Measurements from ENCODE around the gene SUCNR1. TPM values are rescaled to one million over a fixed set of nuclear protein-coding genes. Genes with fewer than 3 reads are reported as not detected.

SUCNR1 gene
- polyA plus RNA-seq, 1 donor: 0.69 TPM

DNA sequence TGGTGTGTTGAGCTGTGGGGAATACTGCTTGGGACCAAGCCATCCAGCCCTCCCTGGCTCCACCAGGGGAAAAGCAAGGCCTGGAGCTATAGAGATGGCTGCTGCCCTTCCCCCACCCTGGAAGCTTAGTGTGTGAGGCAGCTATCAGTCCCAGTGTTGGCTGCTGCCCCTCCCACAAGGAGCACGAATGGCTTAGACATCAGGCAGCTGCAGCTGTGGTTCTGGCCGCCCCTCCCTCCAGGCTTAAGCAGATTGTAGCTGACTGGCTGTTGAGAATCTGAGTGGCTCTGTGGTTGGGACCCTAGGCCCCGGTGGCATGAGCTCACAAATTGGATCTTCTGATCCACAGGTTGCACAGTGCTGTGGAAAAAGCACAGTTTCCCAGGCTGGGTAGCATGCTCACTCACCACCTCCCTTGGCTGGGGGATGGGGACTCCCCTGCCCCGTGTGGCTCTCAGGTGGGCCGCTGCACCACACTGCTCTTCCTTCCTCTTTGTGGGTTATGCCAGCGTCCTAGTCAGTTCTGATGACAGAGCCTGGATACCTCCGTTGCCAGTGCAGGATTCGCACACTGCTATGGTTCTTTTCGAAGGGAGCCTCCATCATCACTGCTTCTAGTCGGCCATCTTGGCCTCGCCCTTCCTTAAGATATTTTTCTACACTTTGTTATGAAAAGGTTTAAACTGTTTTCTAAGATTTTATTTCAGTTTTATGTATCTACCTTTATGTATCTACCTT is 21.2 kb upstream of the SUCNR1 start:
- no peak overlapping the region for H3K27ac ChIP-seq (ENCODE audit: low read length)
- DNase-seq: no peak
- no peaks in the 10 kb centered on the region for H3K4me1 ChIP-seq (ENCODE audit: control insufficient read depth, insufficient read depth, low read length)
- no peaks in the 10 kb centered on the region for H3K27me3 ChIP-seq (ENCODE audit: control insufficient read depth, insufficient read depth, low read length)
- WGBS (ENCODE audit: insufficient coverage, low lambda C conversion rate): no CpG with 5 or more reads among the region's 11 CpGs
- H3K4me3 ChIP-seq (ENCODE audit: low read length): no peak overlapping the region
- no peaks in the 10 kb centered on the region for H3K9me3 ChIP-seq (ENCODE audit: control insufficient read depth, low read depth, low read length)
- no peaks in the 10 kb centered on the region for H3K36me3 ChIP-seq (ENCODE audit: control insufficient read depth, insufficient read depth, low read length)

DNA sequence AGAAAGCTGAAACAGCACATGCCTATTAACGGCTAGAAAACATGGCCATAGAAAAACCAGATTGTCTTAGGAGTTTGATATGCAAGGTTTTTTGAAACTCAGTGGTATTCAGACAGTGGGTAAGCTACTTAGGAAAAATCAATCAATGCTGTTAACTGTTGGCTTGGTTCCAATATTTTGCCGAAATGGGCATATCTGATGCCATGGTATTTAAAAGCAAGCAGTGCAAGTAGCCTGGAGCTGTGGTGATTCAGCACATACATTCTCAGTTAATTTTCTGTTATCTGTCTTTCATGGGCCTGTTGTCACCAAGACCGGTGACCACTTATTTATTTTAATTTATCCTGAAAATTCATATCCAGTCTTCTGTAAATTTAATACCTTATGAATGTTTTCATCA is 17.3 kb upstream of the SUCNR1 start:
- H3K4me1 ChIP-seq (ENCODE audit: control insufficient read depth, insufficient read depth, low read length): no peaks in the 10 kb centered on the region
- H3K36me3 ChIP-seq (ENCODE audit: control insufficient read depth, insufficient read depth, low read length): no peaks in the 10 kb centered on the region
- H3K27me3 ChIP-seq (ENCODE audit: control insufficient read depth, insufficient read depth, low read length): no peaks in the 10 kb centered on the region
- no peak overlapping the region for H3K4me3 ChIP-seq (ENCODE audit: low read length)
- H3K27ac ChIP-seq (ENCODE audit: low read length): no peak overlapping the region
- DNase-seq: no peak
- 100% methylated on average over 2 of the region's 3 CpGs for WGBS (ENCODE audit: insufficient coverage, low lambda C conversion rate)
- no peaks in the 10 kb centered on the region for H3K9me3 ChIP-seq (ENCODE audit: control insufficient read depth, low read depth, low read length)

DNA sequence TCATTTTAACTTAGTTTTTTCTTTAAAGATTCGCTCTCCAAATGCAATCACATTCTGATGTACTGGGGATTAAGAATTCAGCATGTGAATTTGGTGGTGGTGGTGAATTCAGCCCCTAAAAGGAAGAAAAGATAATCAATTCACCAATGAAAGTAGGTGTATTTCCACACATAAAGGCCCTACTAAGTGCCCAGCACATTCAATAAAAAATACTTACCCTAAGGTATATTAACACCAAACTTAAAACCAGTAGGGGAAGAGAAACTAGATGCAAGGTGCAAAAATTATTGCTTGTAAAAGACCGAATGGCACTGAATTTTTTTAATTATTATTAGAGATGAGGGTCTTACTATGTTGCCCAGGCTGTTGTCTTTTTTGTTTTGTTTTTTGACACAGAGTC is 16.8 kb upstream of the SUCNR1 start:
- no peaks in the 10 kb centered on the region for H3K36me3 ChIP-seq (ENCODE audit: control insufficient read depth, insufficient read depth, low read length)
- WGBS (ENCODE audit: insufficient coverage, low lambda C conversion rate): 100% methylated on average over 1 of the region's 2 CpGs
- no peak for DNase-seq

DNA sequence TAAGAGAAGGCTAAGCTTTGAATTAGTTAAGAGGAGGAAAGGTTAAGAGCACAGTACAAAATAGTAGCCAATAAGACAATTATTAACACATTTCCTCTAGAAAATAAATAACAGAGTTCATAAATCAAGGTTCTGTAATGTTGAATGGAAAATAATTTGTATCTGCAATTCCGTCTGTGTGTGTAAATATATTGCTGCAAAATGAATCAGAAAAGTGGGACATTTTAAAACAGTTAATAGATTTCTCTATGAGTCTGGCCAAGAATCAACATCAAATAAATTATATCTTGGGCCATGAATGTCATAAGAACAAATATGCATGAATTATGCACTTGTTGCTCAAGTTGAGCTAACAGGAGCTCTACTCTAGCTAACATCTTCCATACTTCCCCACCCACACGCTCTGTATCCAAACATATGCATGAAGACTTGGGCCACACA is 14.2 kb upstream of the SUCNR1 start:
- no peaks in the 10 kb centered on the region for H3K9me3 ChIP-seq (ENCODE audit: control insufficient read depth, low read depth, low read length)
- no peak overlapping the region for H3K27ac ChIP-seq (ENCODE audit: low read length)
- H3K27me3 ChIP-seq (ENCODE audit: control insufficient read depth, insufficient read depth, low read length): no peaks in the 10 kb centered on the region
- no peak for DNase-seq
- H3K4me1 ChIP-seq (ENCODE audit: control insufficient read depth, insufficient read depth, low read length): no peaks in the 10 kb centered on the region
- no peaks in the 10 kb centered on the region for H3K36me3 ChIP-seq (ENCODE audit: control insufficient read depth, insufficient read depth, low read length)
- H3K4me3 ChIP-seq (ENCODE audit: low read length): no peak overlapping the region
- 50% methylated on average over 1 of the region's 2 CpGs for WGBS (ENCODE audit: insufficient coverage, low lambda C conversion rate)

More for the DNA sequence above, 16.8 kb upstream of the SUCNR1 start:
- Histone ChIP-seq H3K4me1 (ENCODE audit: control insufficient read depth, insufficient read depth, low read length) (no peaks in the 10 kb centered on the region), H3K9me3 (ENCODE audit: control insufficient read depth, low read depth, low read length) (no peaks in the 10 kb centered on the region), H3K4me3 (ENCODE audit: low read length) (no peak overlapping the region), H3K27ac (ENCODE audit: low read length) (no peak overlapping the region), H3K27me3 (ENCODE audit: control insufficient read depth, insufficient read depth, low read length) (no peaks in the 10 kb centered on the region)

DNA sequence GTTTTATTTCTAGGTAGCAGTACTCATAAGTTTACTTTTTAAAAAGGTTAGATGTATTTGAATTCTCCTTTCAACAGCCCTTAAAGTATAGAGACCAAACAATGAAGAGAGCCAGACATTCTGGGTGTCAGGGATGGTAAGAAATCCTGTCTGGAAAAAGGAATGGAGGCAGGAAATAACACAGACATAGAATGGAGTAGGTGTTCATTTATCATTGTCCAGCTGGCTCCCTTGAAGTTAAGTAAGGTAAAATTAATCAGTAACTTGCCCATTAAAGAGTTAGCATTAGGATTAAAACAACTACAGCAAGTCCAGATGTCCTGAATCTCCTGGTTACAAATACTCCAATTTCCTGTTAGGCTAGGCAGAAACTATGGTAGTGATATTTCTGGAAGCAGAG is 13.5 kb upstream of the SUCNR1 start:
- H3K4me3 ChIP-seq (ENCODE audit: low read length): no peak overlapping the region
- no peaks in the 10 kb centered on the region for H3K9me3 ChIP-seq (ENCODE audit: control insufficient read depth, low read depth, low read length)
- DNase-seq: peak in 1 of 2 donors; percentile 31
- H3K27ac ChIP-seq (ENCODE audit: low read length): no peak overlapping the region
- H3K36me3 ChIP-seq (ENCODE audit: control insufficient read depth, insufficient read depth, low read length): no peaks in the 10 kb centered on the region
- no peaks in the 10 kb centered on the region for H3K27me3 ChIP-seq (ENCODE audit: control insufficient read depth, insufficient read depth, low read length)
- peaks cover 2% of the 10 kb centered on the region for H3K4me1 ChIP-seq (ENCODE audit: control insufficient read depth, insufficient read depth, low read length)

DNA sequence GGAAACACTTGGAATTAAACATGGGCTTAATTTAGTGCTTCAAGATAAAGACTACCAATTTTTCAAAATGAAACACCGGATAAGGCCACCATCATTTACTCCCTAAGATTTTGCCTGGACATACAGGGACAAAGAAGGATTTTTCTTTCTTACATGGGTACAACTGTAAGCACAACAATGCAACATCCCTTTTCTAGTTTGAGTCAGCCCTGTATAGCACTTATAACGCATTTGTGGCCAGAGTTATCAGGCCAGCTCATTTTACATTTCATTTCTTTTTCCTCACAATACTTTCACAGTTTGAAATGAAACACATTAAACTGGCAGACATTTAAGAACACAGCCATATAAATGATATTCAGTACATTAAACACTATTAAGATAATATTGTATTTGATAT is 9.8 kb upstream of the SUCNR1 start:
- 100% methylated on average over 1 of the region's 2 CpGs for WGBS (ENCODE audit: insufficient coverage, low lambda C conversion rate)

DNA sequence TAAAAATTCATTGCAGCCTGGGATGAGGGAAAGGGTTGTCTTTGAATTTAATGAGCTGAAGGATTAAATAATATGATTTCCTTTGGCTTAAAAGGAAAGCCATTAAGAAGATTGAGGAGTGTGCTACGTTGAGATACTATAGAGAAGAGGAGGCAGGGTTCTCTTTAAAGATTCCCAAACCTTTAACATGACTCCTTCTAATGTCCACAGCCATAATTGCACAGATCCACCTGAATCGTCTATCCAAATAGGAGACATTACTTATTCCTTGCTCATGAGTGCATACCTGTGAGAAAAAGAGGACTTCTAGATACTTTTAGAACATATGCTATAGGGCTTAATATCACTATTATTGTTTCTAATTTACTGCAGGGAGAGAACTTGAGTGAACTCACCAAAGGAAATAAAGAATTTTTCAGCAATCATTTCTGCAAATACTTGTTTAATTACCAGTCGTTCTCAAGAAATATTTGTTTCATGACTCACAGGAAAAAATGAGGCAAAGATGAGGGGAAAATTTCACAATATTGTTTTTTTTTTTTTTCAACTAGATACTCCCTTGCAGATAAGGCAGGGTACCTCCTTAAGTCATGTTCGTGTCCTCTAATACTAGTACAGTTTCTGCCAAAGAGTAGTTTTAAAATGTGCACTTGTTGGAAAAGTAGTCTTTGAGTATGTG is 8.9 kb upstream of the SUCNR1 start:
- H3K27ac ChIP-seq (ENCODE audit: low read length): peak overlapping the region; percentile 66
- DNase-seq: peak; percentile 23 to 67
- H3K36me3 ChIP-seq (ENCODE audit: control insufficient read depth, insufficient read depth, low read length): no peaks in the 10 kb centered on the region
- no peaks in the 10 kb centered on the region for H3K9me3 ChIP-seq (ENCODE audit: control insufficient read depth, low read depth, low read length)
- no peaks in the 10 kb centered on the region for H3K27me3 ChIP-seq (ENCODE audit: control insufficient read depth, insufficient read depth, low read length)
- peaks cover 2% of the 10 kb centered on the region for H3K4me1 ChIP-seq (ENCODE audit: control insufficient read depth, insufficient read depth, low read length)
- no peak overlapping the region for H3K4me3 ChIP-seq (ENCODE audit: low read length)
- 30% methylated on average over 2 of the region's 4 CpGs for WGBS (ENCODE audit: insufficient coverage, low lambda C conversion rate)

More for the DNA sequence above, 9.8 kb upstream of the SUCNR1 start:
- Histone ChIP-seq H3K9me3 (ENCODE audit: control insufficient read depth, low read depth, low read length) (no peaks in the 10 kb centered on the region), H3K27ac (ENCODE audit: low read length) (no peak overlapping the region), H3K27me3 (ENCODE audit: control insufficient read depth, insufficient read depth, low read length) (no peaks in the 10 kb centered on the region), H3K4me3 (ENCODE audit: low read length) (no peak overlapping the region), H3K4me1 (ENCODE audit: control insufficient read depth, insufficient read depth, low read length) (peaks cover 2% of the 10 kb centered on the region), H3K36me3 (ENCODE audit: control insufficient read depth, insufficient read depth, low read length) (no peaks in the 10 kb centered on the region)
- no peak for DNase-seq

DNA sequence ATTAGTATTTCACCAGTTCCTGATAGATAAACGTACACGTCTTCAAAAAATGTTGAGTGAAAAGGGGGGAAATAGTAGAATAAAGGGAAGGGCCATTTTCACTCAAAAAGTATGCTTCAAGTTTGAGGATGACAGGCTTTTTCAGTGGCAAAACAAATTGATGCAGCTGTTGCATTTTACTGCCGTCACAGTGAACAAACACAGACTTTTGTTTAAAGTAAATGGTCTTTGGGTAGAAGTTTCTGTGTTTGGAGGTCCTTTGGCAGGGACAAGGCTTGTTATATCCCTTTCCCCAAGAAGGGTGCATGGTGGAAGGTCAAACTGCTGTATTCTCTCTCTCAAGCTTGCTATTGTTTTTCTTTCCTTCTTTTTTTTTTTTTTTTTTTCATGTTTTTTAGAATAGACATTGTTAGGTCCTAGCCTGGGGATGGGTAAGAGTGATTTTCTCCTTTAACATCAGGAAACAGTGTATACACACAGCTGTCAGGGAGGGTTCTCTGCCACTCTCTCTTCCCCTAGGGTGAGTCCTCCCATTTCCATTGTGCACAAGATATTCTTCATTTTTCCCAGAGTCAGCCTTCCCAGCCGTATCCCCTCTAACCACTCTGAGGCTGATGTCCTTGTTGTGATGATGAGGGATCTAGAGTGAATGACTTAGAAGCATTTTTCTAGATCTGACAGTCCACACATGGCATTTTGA is 6.6 kb upstream of the SUCNR1 start:
- no CpG with 5 or more reads among the region's 4 CpGs for WGBS (ENCODE audit: insufficient coverage, low lambda C conversion rate)
- Histone ChIP-seq H3K4me3 (ENCODE audit: low read length) (no peak overlapping the region), H3K27me3 (ENCODE audit: control insufficient read depth, insufficient read depth, low read length) (no peaks in the 10 kb centered on the region), H3K4me1 (ENCODE audit: control insufficient read depth, insufficient read depth, low read length) (peaks cover 2% of the 10 kb centered on the region), H3K27ac (ENCODE audit: low read length) (no peak overlapping the region), H3K36me3 (ENCODE audit: control insufficient read depth, insufficient read depth, low read length) (no peaks in the 10 kb centered on the region), H3K9me3 (ENCODE audit: control insufficient read depth, low read depth, low read length) (no peaks in the 10 kb centered on the region)
- no peak for DNase-seq

DNA sequence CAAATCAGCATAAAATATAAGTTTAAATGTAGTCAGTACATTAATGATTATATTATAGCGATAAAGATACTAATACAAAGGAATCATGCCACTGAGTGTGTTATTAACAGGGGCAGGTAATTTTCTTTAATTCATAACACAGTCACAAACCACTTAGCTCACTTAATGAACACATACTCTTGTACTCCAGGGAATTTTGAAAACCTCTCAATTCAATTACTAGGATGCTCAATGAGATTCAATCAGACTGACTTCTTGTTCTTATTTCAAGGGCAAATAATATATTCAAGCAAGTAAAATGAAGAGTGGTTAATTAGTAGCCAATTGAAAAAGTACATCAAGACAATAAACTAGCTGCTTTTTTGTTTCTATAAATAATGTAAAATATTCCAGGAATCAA is 5.8 kb upstream of the SUCNR1 start:
- no CpG with 5 or more reads among the region's 1 CpG for WGBS (ENCODE audit: insufficient coverage, low lambda C conversion rate)
- H3K4me1 ChIP-seq (ENCODE audit: control insufficient read depth, insufficient read depth, low read length): peaks cover 2% of the 10 kb centered on the region
- no peaks in the 10 kb centered on the region for H3K9me3 ChIP-seq (ENCODE audit: control insufficient read depth, low read depth, low read length)
- no peak overlapping the region for H3K4me3 ChIP-seq (ENCODE audit: low read length)
- no peak overlapping the region for H3K27ac ChIP-seq (ENCODE audit: low read length)
- H3K36me3 ChIP-seq (ENCODE audit: control insufficient read depth, insufficient read depth, low read length): no peaks in the 10 kb centered on the region
- no peak for DNase-seq
- H3K27me3 ChIP-seq (ENCODE audit: control insufficient read depth, insufficient read depth, low read length): no peaks in the 10 kb centered on the region

DNA sequence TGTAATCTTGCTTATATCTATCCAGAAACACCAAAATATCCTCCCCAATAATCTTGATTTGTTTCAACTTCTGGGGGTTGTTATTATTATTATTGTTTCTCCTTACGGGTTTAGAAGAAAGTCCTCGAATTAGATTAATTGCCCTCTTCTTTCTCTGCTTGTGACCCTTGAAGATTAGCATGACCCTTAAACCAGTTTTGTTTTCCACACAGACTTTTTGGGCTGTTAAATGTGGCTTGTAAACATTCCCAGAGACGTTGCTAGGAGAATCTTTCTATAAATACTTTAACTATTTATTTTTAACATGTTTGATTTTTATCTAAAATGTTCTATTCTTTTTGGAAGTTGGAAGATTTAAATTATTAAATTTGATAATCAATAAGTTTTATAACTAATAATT is 4.3 kb upstream of the SUCNR1 start:
- peaks cover 2% of the 10 kb centered on the region for H3K4me1 ChIP-seq (ENCODE audit: control insufficient read depth, insufficient read depth, low read length)
- no peaks in the 10 kb centered on the region for H3K36me3 ChIP-seq (ENCODE audit: control insufficient read depth, insufficient read depth, low read length)
- DNase-seq: no peak
- no peak overlapping the region for H3K27ac ChIP-seq (ENCODE audit: low read length)
- 40% methylated on average over 1 of the region's 3 CpGs for WGBS (ENCODE audit: insufficient coverage, low lambda C conversion rate)
- no peaks in the 10 kb centered on the region for H3K9me3 ChIP-seq (ENCODE audit: control insufficient read depth, low read depth, low read length)
- H3K4me3 ChIP-seq (ENCODE audit: low read length): no peak overlapping the region
- no peaks in the 10 kb centered on the region for H3K27me3 ChIP-seq (ENCODE audit: control insufficient read depth, insufficient read depth, low read length)
